HG03520 (cell line): ENCODE data around the gene TMEM17.

Experiments used
- ATAC-seq: cut with Tn5 transposase; IDR thresholded peaks from one replicate; pipeline ENCODE4 v1.9.1; 2021; ENCODE audit warnings: mild to moderate bottlenecking, moderate library complexity; ENCODE audit not compliant: unreplicated experiment

Gene TMEM17

GRCh38 chr2:62474176-62474575, 31.8 kb downstream of the TMEM17 start:
- no peak for ATAC-seq

- ATAC-seq: no peak
Observed at GRCh38 chr2:62473246-62473827, 32.7 kb downstream of the TMEM17 start.

- ATAC-seq: no peak
Observed at GRCh38 chr2:62472312-62472711, 33.7 kb downstream of the TMEM17 start.

GRCh38 chr2:62471816-62472215, 34.2 kb downstream of the TMEM17 start:
- no peak for ATAC-seq

GRCh38 chr2:62471404-62471803, 34.6 kb downstream of the TMEM17 start:
- ATAC-seq: no peak

GRCh38 chr2:62469548-62469947, 36.4 kb downstream of the TMEM17 start:
- no peak for ATAC-seq

GRCh38 chr2:62469114-62469513, 36.9 kb downstream of the TMEM17 start:
- no peak for ATAC-seq

GRCh38 chr2:62467475-62468321, 38.3 kb downstream of the TMEM17 start:
- no peak for ATAC-seq

GRCh38 chr2:62467100-62467474, 38.9 kb downstream of the TMEM17 start:
- no peak for ATAC-seq

- ATAC-seq: no peak
Observed at GRCh38 chr2:62466503-62466854, 39.5 kb downstream of the TMEM17 start.

- ATAC-seq: no peak
Observed at GRCh38 chr2:62465741-62466502, 40.1 kb downstream of the TMEM17 start.

- ATAC-seq: no peak
Observed at GRCh38 chr2:62465039-62465740, 40.8 kb downstream of the TMEM17 start.

GRCh38 chr2:62464221-62465007, 41.6 kb downstream of the TMEM17 start:
- no peak for ATAC-seq

GRCh38 chr2:62462211-62462610, 43.8 kb downstream of the TMEM17 start:
- ATAC-seq: no peak

GRCh38 chr2:62461707-62462106, 44.3 kb downstream of the TMEM17 start:
- ATAC-seq: no peak

GRCh38 chr2:62461017-62461553, 44.9 kb downstream of the TMEM17 start:
- ATAC-seq: no peak

GRCh38 chr2:62460175-62460574, 45.8 kb downstream of the TMEM17 start:
- no peak for ATAC-seq

- no peak for ATAC-seq
Observed at GRCh38 chr2:62459672-62460071, 46.3 kb downstream of the TMEM17 start.

GRCh38 chr2:62459106-62459505, 46.9 kb downstream of the TMEM17 start:
- no peak for ATAC-seq

GRCh38 chr2:62458671-62459081, 47.3 kb downstream of the TMEM17 start:
- ATAC-seq: no peak
